HG03558 (cell line): Measurements from ENCODE around the gene PLVAP.
A peak's percentile ranks its signal among the peaks of the same experiment; 100 is the strongest.

ENCODE experiments used
- ATAC-seq: cut with Tn5 transposase; IDR thresholded peaks from one replicate; pipeline ENCODE4 v1.9.1; 2021; ENCODE audit warnings: moderate number of reproducible peaks; ENCODE audit not compliant: unreplicated experiment; ENCODE audit errors: extremely low read depth

The PLVAP gene

GRCh38 chr19:17336872-17337674 is 40.1 kb downstream of the PLVAP start, which contains the start of gene GTPBP3:
Gene GTPBP3 (plus strand): TSS chr19:17337553. CDS start chr19:17337612, 59 bp downstream.
- ATAC-seq, result peak; percentile 41

GRCh38 chr19:17335575-17335974 is 41.6 kb downstream of the PLVAP start:
- ATAC-seq, result no peak

- no peak for ATAC-seq
Observed at GRCh38 chr19:17334414-17335409, 42.4 kb downstream of the PLVAP start, which contains the start of gene ANO8. Gene ANO8 (minus strand): TSS chr19:17334855. CDS start chr19:17334670, 185 bp downstream.

GRCh38 chr19:17333611-17334413 is 43.3 kb downstream of the PLVAP start:
- no peak for ATAC-seq

- no peak for ATAC-seq
Observed at GRCh38 chr19:17332677-17333581, 44.2 kb downstream of the PLVAP start.

GRCh38 chr19:17332360-17332676 is 44.8 kb downstream of the PLVAP start:
- no peak for ATAC-seq

- ATAC-seq, result no peak
Observed at GRCh38 chr19:17331045-17331558, 46.0 kb downstream of the PLVAP start.

- no peak for ATAC-seq
Observed at GRCh38 chr19:17330262-17331044, 46.7 kb downstream of the PLVAP start.

GRCh38 chr19:17329366-17330261 is 47.5 kb downstream of the PLVAP start:
- no peak for ATAC-seq

GRCh38 chr19:17328517-17329365 is 48.4 kb downstream of the PLVAP start:
- no peak for ATAC-seq

- ATAC-seq, result no peak
Observed at GRCh38 chr19:17327654-17328516, 49.3 kb downstream of the PLVAP start.

- no peak for ATAC-seq
Observed at GRCh38 chr19:17327068-17327653, 50.0 kb downstream of the PLVAP start.

- ATAC-seq, result no peak
Observed at GRCh38 chr19:17326595-17326966, 50.6 kb downstream of the PLVAP start.

- ATAC-seq, result no peak
Observed at GRCh38 chr19:17325881-17326594, 51.1 kb downstream of the PLVAP start.
